ENCODE results near the gene RALGAPA2. TPM values are rescaled to one million over a fixed set of nuclear protein-coding genes. Genes with fewer than 3 reads are reported as not detected.

The RALGAPA2 gene
- polyA plus RNA-seq, 2 of the 4 experiments (the other 2 are of a cell fraction), result 4.0 to 4.7 TPM

- ChIA-PET CTCF (interaction anchor here (0.7 kb wide), 1 partner anchor 10 kb away, joined by 3 read pairs; no protein-coding TSS in a partner anchor), POLR2A (no interaction called here)
- no peak for ATAC-seq
Observed at GRCh38 chr20:20743511-20744169, 31.2 kb upstream of the RALGAPA2 start.

GRCh38 chr20:20741087-20742045 lies 28.9 kb upstream of the RALGAPA2 start:
- Histone ChIP-seq H3K4me2 (no peak overlapping the region), H3K4me3 (no peak overlapping the region), H3K9me3 (peaks cover 6% of the 10 kb centered on the region; the same call in 1 of the 3 replicates), H3K27ac (no peak overlapping the region), H3K4me1 (no peaks in the 10 kb centered on the region)
- ChIA-PET POLR2A (no interaction called here), CTCF (interaction anchor here (0.9 to 1.2 kb wide), 3 partner anchors 9 to 76 kb away, joined by 3 read pairs; no protein-coding TSS in a partner anchor)
- FAIRE-seq (no peak), ATAC-seq (no peak), DNase-seq (ENCODE audit: low read depth in 1 of 2, low spot score in 1 of 2) (no peak)
- TF ChIP-seq MYC (IDR thresholded peaks at IDR 0.05; ENCODE audit: borderline replicate concordance, low read length) (no peak), RNF2 (IDR thresholded peaks at IDR 0.05; ENCODE audit: borderline replicate concordance, low read depth) (no peak), USF2 (IDR thresholded peaks at IDR 0.05) (no peak), ESRRA (IDR thresholded peaks at IDR 0.05; ENCODE audit: borderline replicate concordance, low read length) (no peak)
- 33% methylated on average over 10 of the region's 10 CpGs for WGBS (ENCODE audit: missing lambda C conversion rate)

More at GRCh38 chr20:20743511-20744169, 31.2 kb upstream of the RALGAPA2 start:
- H3K27ac ChIP-seq, result no peak overlapping the region
- FAIRE-seq, result no peak
- no peak overlapping the region for H3K4me3 ChIP-seq
- WGBS (ENCODE audit: missing lambda C conversion rate), result 50% methylated on average over 15 of the region's 15 CpGs
- H3K9me3 ChIP-seq, result peaks cover 6% of the 10 kb centered on the region; the same call in 1 of the 3 replicates
- DNase-seq (ENCODE audit: low read depth in 1 of 2, low spot score in 1 of 2), result no peak
- H3K4me1 ChIP-seq, result no peaks in the 10 kb centered on the region
- H3K4me2 ChIP-seq, result no peak overlapping the region
- TF ChIP-seq JUNB (IDR thresholded peaks at IDR 0.05) (no peak), HOXA7 (CRISPR knock-in tag; IDR thresholded peaks at IDR 0.05) (no peak), PHF8 (IDR thresholded peaks at IDR 0.05; ENCODE audit: borderline replicate concordance, low read depth) (no peak), NR3C1 (IDR thresholded peaks at IDR 0.05) (no peak), ZSCAN20 (CRISPR knock-in tag; IDR thresholded peaks at IDR 0.05) (no peak), HOXB13 (CRISPR knock-in tag; IDR thresholded peaks at IDR 0.05; ENCODE audit: low read depth) (no peak), HEYL (CRISPR knock-in tag; IDR thresholded peaks at IDR 0.05) (no peak), FOSL2 (IDR thresholded peaks at IDR 0.05) (no peak), FOSL2 (CRISPR knock-in tag; IDR thresholded peaks at IDR 0.05) (no peak), JUN (IDR thresholded peaks at IDR 0.05) (no peak)

GRCh38 chr20:20740541-20740940 lies 28.1 kb upstream of the RALGAPA2 start:
- peaks cover 6% of the 10 kb centered on the region; the same call in 1 of the 3 replicates for H3K9me3 ChIP-seq
- WGBS (ENCODE audit: missing lambda C conversion rate), result 34% methylated on average over 4 of the region's 4 CpGs
- POLR2A ChIA-PET, result no interaction called here
- H3K4me3 ChIP-seq, result no peak overlapping the region
- no peaks in the 10 kb centered on the region for H3K4me1 ChIP-seq
- no peak overlapping the region for H3K4me2 ChIP-seq
- DNase-seq (ENCODE audit: low read depth in 1 of 2, low spot score in 1 of 2) (no peak), FAIRE-seq (no peak), ATAC-seq (no peak)
- H3K27ac ChIP-seq, result no peak overlapping the region
- TF ChIP-seq KDM5A (IDR thresholded peaks at IDR 0.05) (no peak), NFE2L2 (conservative IDR thresholded peaks at IDR 0.05; ENCODE audit: low read length) (no peak), CBX2 (IDR thresholded peaks at IDR 0.05; ENCODE audit: borderline replicate concordance, low read depth) (no peak), RAD21 (conservative IDR thresholded peaks at IDR 0.05 in 1 of 2, IDR thresholded peaks at IDR 0.05 in 1 of 2) (no peak), HDAC2 (IDR thresholded peaks at IDR 0.05) (no peak), PHF8 (IDR thresholded peaks at IDR 0.05; ENCODE audit: borderline replicate concordance, low read depth) (no peak), SMC3 (IDR thresholded peaks at IDR 0.05) (no peak), CBX8 (IDR thresholded peaks at IDR 0.05) (no peak), ZNF302 (CRISPR knock-in tag; IDR thresholded peaks at IDR 0.05) (no peak), POLR2A (IDR thresholded peaks at IDR 0.05; ENCODE audit: low read length) (no peak), MAZ (IDR thresholded peaks at IDR 0.05; ENCODE audit: borderline replicate concordance, low read depth, low read length) (no peak), CHD4 (IDR thresholded peaks at IDR 0.05; ENCODE audit: borderline replicate concordance) (no peak), MAFK (IDR thresholded peaks at IDR 0.05; ENCODE audit: partially characterized antibody) (no peak), ZC3H11A (IDR thresholded peaks at IDR 0.05) (no peak), FOXS1 (CRISPR knock-in tag; IDR thresholded peaks at IDR 0.05) (no peak), ATOH8 (CRISPR knock-in tag; IDR thresholded peaks at IDR 0.05; ENCODE audit: low read depth) (no peak), TFCP2L1 (CRISPR knock-in tag; IDR thresholded peaks at IDR 0.05) (no peak), ZSCAN20 (CRISPR knock-in tag; IDR thresholded peaks at IDR 0.05) (no peak)
- CTCF ChIA-PET, result interaction anchor here (0.6 to 1.1 kb wide), 3 partner anchors 22 to 148 kb away, joined by 3 read pairs; no protein-coding TSS in a partner anchor
